Activated T-cell treated with anti-CD3 and anti-CD28 coated beads, Interleukin-2, amount 50 U/mL, for 4 hours (primary cell): Measurements from ENCODE around the gene PMEPA1. TPM values are rescaled to one million over a fixed set of nuclear protein-coding genes. Genes with fewer than 3 reads are reported as not detected.

Experiments used
- ATAC-seq, 2 donors: fragments of 200-7000 bp; cut with Tn5 transposase; one replicate each; pipeline ENCODE4 v1.10.0; 2021
- DNase-seq: peaks from one replicate; pipeline ENCODE4 v3.0.0-alpha.2; 2020
- H3K27me3 Mint-ChIP-seq: one replicate; pipeline ENCODE4 v1.8.0; 2021; ENCODE audit warnings: low read depth, mixed read lengths
- H3K36me3 Mint-ChIP-seq: one replicate; pipeline ENCODE4 v1.8.0; 2022; ENCODE audit warnings: mixed read lengths; ENCODE audit not compliant: insufficient read depth
- H3K4me1 Mint-ChIP-seq: one replicate; pipeline ENCODE4 v1.8.0; 2021; ENCODE audit warnings: low read depth, mixed read lengths
- H3K4me3 Mint-ChIP-seq: one replicate; pipeline ENCODE4 v1.8.0; 2021; ENCODE audit warnings: mild to moderate bottlenecking, moderate library complexity, mixed read lengths
- H3K9me3 Mint-ChIP-seq: one replicate; pipeline ENCODE4 v1.8.0; 2021; ENCODE audit warnings: mixed read lengths
- total RNA-seq, 3 donors: library from RNA; stranded (reverse); gene quantifications; one replicate each; pipeline ENCODE4 v1.2.1, GENCODE V29; 2021

PMEPA1 gene
- total RNA-seq, 3 donors from 2014 or later, result 4.3 to 7.4 (median 5.6) TPM

GRCh38 chr20:57663681-57664451 lies 45.9 kb downstream of the PMEPA1 start:
- Mint-ChIP-seq H3K9me3 (no peaks in the 10 kb centered on the region), H3K36me3 (no peaks in the 10 kb centered on the region), H3K4me3 (no peak overlapping the region), H3K4me1 (peaks cover 4% of the 10 kb centered on the region), H3K27me3 (no peaks in the 10 kb centered on the region)
- DNase-seq (no peak), ATAC-seq (no peak)

- no peaks in the 10 kb centered on the region for H3K27me3 Mint-ChIP-seq
These were observed 46.6 kb downstream of the PMEPA1 start for GRCh38 chr20:57663241-57663640.

GRCh38 chr20:57662456-57663240 lies 47.2 kb downstream of the PMEPA1 start:
- H3K27me3 Mint-ChIP-seq, result no peaks in the 10 kb centered on the region
- DNase-seq, result peak; percentile 3
- ATAC-seq, result no peak
- peaks cover 2% of the 10 kb centered on the region for H3K36me3 Mint-ChIP-seq
- no peak overlapping the region for H3K4me3 Mint-ChIP-seq
- no peaks in the 10 kb centered on the region for H3K9me3 Mint-ChIP-seq
- H3K4me1 Mint-ChIP-seq, result peaks cover 15% of the 10 kb centered on the region

More at GRCh38 chr20:57663241-57663640, 46.6 kb downstream of the PMEPA1 start:
- Mint-ChIP-seq H3K36me3 (peaks cover 2% of the 10 kb centered on the region), H3K9me3 (no peaks in the 10 kb centered on the region), H3K4me1 (peaks cover 9% of the 10 kb centered on the region), H3K4me3 (no peak overlapping the region)
- ATAC-seq (no peak), DNase-seq (no peak)

GRCh38 chr20:57661746-57662455 lies 47.9 kb downstream of the PMEPA1 start:
- Mint-ChIP-seq H3K36me3 (peaks cover 2% of the 10 kb centered on the region), H3K27me3 (no peaks in the 10 kb centered on the region), H3K9me3 (no peaks in the 10 kb centered on the region), H3K4me3 (no peak overlapping the region), H3K4me1 (peaks cover 16% of the 10 kb centered on the region)
- no peak for ATAC-seq
- DNase-seq, result peak; percentile 4

- H3K9me3 Mint-ChIP-seq, result no peaks in the 10 kb centered on the region
- no peaks in the 10 kb centered on the region for H3K27me3 Mint-ChIP-seq
- H3K36me3 Mint-ChIP-seq, result peaks cover 2% of the 10 kb centered on the region
- ATAC-seq (no peak), DNase-seq (peak; percentile 3)
- H3K4me3 Mint-ChIP-seq, result no peak overlapping the region
- H3K4me1 Mint-ChIP-seq, result peaks cover 16% of the 10 kb centered on the region
These were observed 48.7 kb downstream of the PMEPA1 start for GRCh38 chr20:57660922-57661745.

GRCh38 chr20:57660181-57660921 lies 49.5 kb downstream of the PMEPA1 start:
- Mint-ChIP-seq H3K27me3 (no peaks in the 10 kb centered on the region), H3K9me3 (no peaks in the 10 kb centered on the region), H3K4me3 (no peak overlapping the region), H3K36me3 (peaks cover 2% of the 10 kb centered on the region), H3K4me1 (peaks cover 18% of the 10 kb centered on the region)
- DNase-seq, result no peak
- ATAC-seq, result no peak

GRCh38 chr20:57659517-57660180 lies 50.2 kb downstream of the PMEPA1 start:
- Mint-ChIP-seq H3K4me1 (peaks cover 20% of the 10 kb centered on the region), H3K27me3 (no peaks in the 10 kb centered on the region), H3K36me3 (peaks cover 2% of the 10 kb centered on the region), H3K4me3 (no peak overlapping the region), H3K9me3 (no peaks in the 10 kb centered on the region)
- DNase-seq, result peak; percentile 1
- ATAC-seq, result no peak

- Mint-ChIP-seq H3K27me3 (no peaks in the 10 kb centered on the region), H3K36me3 (peaks cover 2% of the 10 kb centered on the region), H3K4me3 (no peak overlapping the region), H3K9me3 (no peaks in the 10 kb centered on the region), H3K4me1 (peaks cover 25% of the 10 kb centered on the region)
- DNase-seq (peak; percentile 4), ATAC-seq (no peak)
These were observed 50.8 kb downstream of the PMEPA1 start for GRCh38 chr20:57658833-57659516.

GRCh38 chr20:57658447-57658832 lies 51.4 kb downstream of the PMEPA1 start:
- H3K36me3 Mint-ChIP-seq, result peaks cover 2% of the 10 kb centered on the region
- H3K27me3 Mint-ChIP-seq, result no peaks in the 10 kb centered on the region
- no peak for ATAC-seq
- peaks cover 25% of the 10 kb centered on the region for H3K4me1 Mint-ChIP-seq
- H3K4me3 Mint-ChIP-seq, result no peak overlapping the region
- no peaks in the 10 kb centered on the region for H3K9me3 Mint-ChIP-seq
- no peak for DNase-seq

- DNase-seq, result peak; percentile 34
- no peak overlapping the region for H3K4me3 Mint-ChIP-seq
- peaks cover 25% of the 10 kb centered on the region for H3K4me1 Mint-ChIP-seq
- H3K36me3 Mint-ChIP-seq, result peaks cover 2% of the 10 kb centered on the region
- H3K27me3 Mint-ChIP-seq, result no peaks in the 10 kb centered on the region
- H3K9me3 Mint-ChIP-seq, result no peaks in the 10 kb centered on the region
- peak; percentile 54 to 63 for ATAC-seq
These were observed 52.0 kb downstream of the PMEPA1 start for GRCh38 chr20:57657535-57658446.

- Mint-ChIP-seq H3K9me3 (no peaks in the 10 kb centered on the region), H3K4me3 (no peak overlapping the region), H3K27me3 (no peaks in the 10 kb centered on the region), H3K36me3 (peaks cover 2% of the 10 kb centered on the region), H3K4me1 (peaks cover 25% of the 10 kb centered on the region)
- DNase-seq (no peak), ATAC-seq (no peak)
These were observed 52.8 kb downstream of the PMEPA1 start for GRCh38 chr20:57656821-57657534.
